ENCODE measurements around the gene PDGFRB. TPM values are rescaled to one million over a fixed set of nuclear protein-coding genes. Genes with fewer than 3 reads are reported as not detected.

The PDGFRB gene
- total and polyA plus RNA-seq, 2 of the 4 experiments (the other 2 are of a cell fraction): 108 to 124 TPM

DNA sequence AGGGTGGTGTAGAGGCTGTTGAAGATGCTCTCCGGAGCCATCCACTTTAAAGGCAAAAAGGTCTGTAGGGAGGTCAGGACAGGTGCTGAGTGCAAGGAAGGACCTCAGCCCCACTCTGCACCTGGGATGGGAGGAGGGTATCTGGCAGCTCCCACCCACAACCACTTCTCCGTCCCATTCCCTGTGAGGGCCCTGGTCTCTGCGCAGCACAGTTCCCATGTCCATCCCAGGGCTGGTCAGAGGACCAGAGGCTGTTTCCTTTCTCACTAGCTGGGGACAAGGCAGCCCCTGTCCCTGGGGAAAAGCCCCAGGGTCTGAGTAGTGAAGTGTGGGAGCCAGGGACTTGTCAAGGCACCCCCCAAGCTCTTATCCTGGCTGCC lies 35.6 kb downstream of the PDGFRB start:
- Histone ChIP-seq H4K5ac (ENCODE audit: low read depth, low read length) (no peak overlapping the region), H3K14ac (replicated peaks; ENCODE audit: low read depth, low read length) (no peak overlapping the region), H3K4me2 (ENCODE audit: low read depth, low read length) (no peak overlapping the region), H3K9ac (ENCODE audit: low read depth, low read length) (no peak overlapping the region), H2AK5ac (ENCODE audit: low read depth, low read length) (no peak overlapping the region), H2AK9ac (replicated peaks; ENCODE audit: low read depth, low read length, poor library complexity) (no peak overlapping the region), H3K79me1 (ENCODE audit: low read depth in 1 of 2, low read length in 2 of 2) (peaks cover 14 to 37% of the 10 kb centered on the region in 2 experiments; a peak in 3 of 4 replicates), H3K9me1 (ENCODE audit: insufficient read depth, low read length) (no peaks in the 10 kb centered on the region), H3K9me3 (ENCODE audit: control insufficient read depth, insufficient read depth, low read length) (no peaks in the 10 kb centered on the region), H3K27ac (ENCODE audit: insufficient read depth, low read length) (no peak overlapping the region), H2BK20ac (ENCODE audit: low read depth, low read length) (no peak overlapping the region), H4K20me1 (ENCODE audit: insufficient read depth, low read length) (no peaks in the 10 kb centered on the region), H3K36me3 (ENCODE audit: control insufficient read depth, insufficient read depth, low read length) (peaks cover 93% of the 10 kb centered on the region), H2AFZ (replicated peaks; ENCODE audit: low read length, poor library complexity) (no peak overlapping the region), H4K8ac (ENCODE audit: low read depth in 2 of 2, low read length in 2 of 2) (no peak overlapping the region), H2BK120ac (ENCODE audit: low read depth, low read length) (no peak overlapping the region), H3K27me3 (ENCODE audit: control insufficient read depth, insufficient read depth, low read length) (no peaks in the 10 kb centered on the region), H4K91ac (ENCODE audit: insufficient read depth, low read depth, low read length) (no peak overlapping the region), H2BK15ac (ENCODE audit: low read depth, low read length) (no peak overlapping the region), H2BK5ac (ENCODE audit: low read depth, low read length, poor library complexity, severe bottlenecking) (no peak overlapping the region), H3K56ac (ENCODE audit: extremely low read depth, insufficient read depth, low read length) (no peak overlapping the region), H3K4me3 (ENCODE audit: insufficient read depth, low read depth, low read length) (no peak overlapping the region), H3K23ac (ENCODE audit: low read depth, low read length) (no peak overlapping the region), H3K4ac (ENCODE audit: low read depth, low read length) (no peak overlapping the region), H3K4me1 (ENCODE audit: control insufficient read depth, insufficient read depth, low read length) (no peaks in the 10 kb centered on the region), H3K18ac (ENCODE audit: low read depth, low read length) (no peak overlapping the region)
- WGBS, 2 experiments (ENCODE audit: extremely low coverage in 2 of 2, insufficient read length in 1 of 2): 75% methylated on average over 1 of the region's 3 CpGs; no CpG with 5 or more reads in 1 of the 2 experiments
- intact Hi-C loops (cut with micrococcal nuclease): no loop called here
- dilution Hi-C loops (cut with HindIII; ENCODE audit: low sequenced_read_pairs, unreplicated experiment): no loop called here
- BruUV-seq (replicated peaks): no TSS peak
- TF ChIP-seq BHLHE40 (IDR thresholded peaks at IDR 0.05; ENCODE audit: low read depth, low read length): no peak
- TF ChIP-seq SMC3 (IDR thresholded peaks at IDR 0.05; ENCODE audit: low read depth, low read length): no peak
- TF ChIP-seq, protein P1, sequence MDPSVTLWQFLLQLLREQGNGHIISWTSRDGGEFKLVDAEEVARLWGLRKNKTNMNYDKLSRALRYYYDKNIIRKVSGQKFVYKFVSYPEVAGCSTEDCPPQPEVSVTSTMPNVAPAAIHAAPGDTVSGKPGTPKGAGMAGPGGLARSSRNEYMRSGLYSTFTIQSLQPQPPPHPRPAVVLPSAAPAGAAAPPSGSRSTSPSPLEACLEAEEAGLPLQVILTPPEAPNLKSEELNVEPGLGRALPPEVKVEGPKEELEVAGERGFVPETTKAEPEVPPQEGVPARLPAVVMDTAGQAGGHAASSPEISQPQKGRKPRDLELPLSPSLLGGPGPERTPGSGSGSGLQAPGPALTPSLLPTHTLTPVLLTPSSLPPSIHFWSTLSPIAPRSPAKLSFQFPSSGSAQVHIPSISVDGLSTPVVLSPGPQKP (IDR thresholded peaks at IDR 0.05; ENCODE audit: borderline replicate concordance, low read depth, low read length): no peak
- CTCF ChIA-PET: no interaction called here
- in situ Hi-C loops (cut with MboI; ENCODE audit: low sequenced_read_pairs): no loop called here
- DNase-seq (no peak), ATAC-seq (ENCODE audit: low read depth) (no peak)
- POLR2A ChIA-PET (ENCODE audit: unreplicated experiment): no interaction called here
